Measurements from ENCODE around the gene SPATA17. TPM values are rescaled to one million over a fixed set of nuclear protein-coding genes. Genes with fewer than 3 reads are reported as not detected.

The SPATA17 gene
- total and polyA plus RNA-seq, 2 donors (not counting 3 experiments of a cell fraction or from before 2014, with no cell fraction given): not detected

GRCh38 chr1:217642455-217642854 lies 11.3 kb downstream of the SPATA17 start:
- dilution Hi-C loops (cut with MboI; ENCODE audit: extremely low pct_ligation_motif_present, low sequenced_read_pairs): no loop called here
- no TSS peak for BruUV-seq (replicated peaks)
- no peaks in the 10 kb centered on the region for H3K36me3 ChIP-seq (ENCODE audit: control insufficient read depth in 2 of 2, extremely low read depth in 1 of 2, insufficient read depth in 2 of 2, low read length in 2 of 2)
- H3K4me1 ChIP-seq (ENCODE audit: control insufficient read depth, extremely low read depth, insufficient read depth, low read length): no peaks in the 10 kb centered on the region
- no peak overlapping the region for H3K9ac ChIP-seq (replicated peaks; ENCODE audit: extremely low read depth, insufficient read depth, low read length)
- no peaks in the 10 kb centered on the region for H3K27me3 ChIP-seq (ENCODE audit: control insufficient read depth in 2 of 2, insufficient read depth in 2 of 2, low read length in 2 of 2)
- ChIA-PET POLR2A (no interaction called here), CTCF (no interaction called here)
- intact Hi-C loops (cut with micrococcal nuclease): no loop called here
- no peak overlapping the region for H3K4me3 ChIP-seq (replicated peaks in 1 of 3; ENCODE audit: insufficient read depth in 1 of 3, low read depth in 1 of 3, low read length in 3 of 3)
- no peak overlapping the region for H3K4me2 ChIP-seq (ENCODE audit: insufficient read depth, low read length)
- TF ChIP-seq POLR2AphosphoS5 (IDR thresholded peaks at IDR 0.05; ENCODE audit: insufficient read depth, low read depth, low read length) (no peak), EZH2 (IDR thresholded peaks at IDR 0.05; ENCODE audit: borderline replicate concordance, low read depth, low read length, severe bottlenecking) (no peak), CTCF (IDR thresholded peaks at IDR 0.05; ENCODE audit: extremely low read depth in 1 of 2, insufficient read depth in 1 of 2, low read depth in 1 of 2, low read length in 2 of 2) (no peak), MAX (IDR thresholded peaks at IDR 0.05; ENCODE audit: insufficient read depth, insufficient read length) (no peak), GATA2 (IDR thresholded peaks at IDR 0.05; ENCODE audit: insufficient read depth, insufficient read length, low read depth, low read length) (no peak), POLR2A (IDR thresholded peaks at IDR 0.05; ENCODE audit: low read depth, low read length) (no peak), FOS (IDR thresholded peaks at IDR 0.05; ENCODE audit: borderline replicate concordance, insufficient read depth, low read length) (no peak), JUN (IDR thresholded peaks at IDR 0.05; ENCODE audit: borderline replicate concordance, insufficient read depth, insufficient read length, low read depth) (no peak), MYC (IDR thresholded peaks at IDR 0.05; ENCODE audit: low read depth, low read length) (no peak)
- FAIRE-seq (no peak), DNase-seq (ENCODE audit: low read depth, low spot score) (no peak)
- H3K79me2 ChIP-seq (ENCODE audit: control insufficient read depth, insufficient read depth, low read length): no peaks in the 10 kb centered on the region
- H4K20me1 ChIP-seq (replicated peaks; ENCODE audit: control insufficient read depth, extremely low read depth, insufficient read depth, low read length): no peaks in the 10 kb centered on the region
- H3K9me1 ChIP-seq (replicated peaks; ENCODE audit: control insufficient read depth, extremely low read depth, insufficient read depth, low read length): no peaks in the 10 kb centered on the region
- no peak overlapping the region for H3K27ac ChIP-seq (ENCODE audit: insufficient read depth, low read depth, low read length)
- H2AFZ ChIP-seq (ENCODE audit: low read depth, low read length): no peak overlapping the region
- H3K9me3 ChIP-seq (replicated peaks; ENCODE audit: control insufficient read depth, insufficient read depth, low read length): no peaks in the 10 kb centered on the region
